ENCODE measurements around the gene SLC9A3. TPM values are rescaled to one million over a fixed set of nuclear protein-coding genes. Genes with fewer than 3 reads are reported as not detected.

The SLC9A3 gene
- total RNA-seq, 1 experiment from 2014 or later: 1.5 TPM

GRCh38 chr5:566636-567309 is 42.5 kb upstream of the SLC9A3 start:
- TF ChIP-seq, protein P1, sequence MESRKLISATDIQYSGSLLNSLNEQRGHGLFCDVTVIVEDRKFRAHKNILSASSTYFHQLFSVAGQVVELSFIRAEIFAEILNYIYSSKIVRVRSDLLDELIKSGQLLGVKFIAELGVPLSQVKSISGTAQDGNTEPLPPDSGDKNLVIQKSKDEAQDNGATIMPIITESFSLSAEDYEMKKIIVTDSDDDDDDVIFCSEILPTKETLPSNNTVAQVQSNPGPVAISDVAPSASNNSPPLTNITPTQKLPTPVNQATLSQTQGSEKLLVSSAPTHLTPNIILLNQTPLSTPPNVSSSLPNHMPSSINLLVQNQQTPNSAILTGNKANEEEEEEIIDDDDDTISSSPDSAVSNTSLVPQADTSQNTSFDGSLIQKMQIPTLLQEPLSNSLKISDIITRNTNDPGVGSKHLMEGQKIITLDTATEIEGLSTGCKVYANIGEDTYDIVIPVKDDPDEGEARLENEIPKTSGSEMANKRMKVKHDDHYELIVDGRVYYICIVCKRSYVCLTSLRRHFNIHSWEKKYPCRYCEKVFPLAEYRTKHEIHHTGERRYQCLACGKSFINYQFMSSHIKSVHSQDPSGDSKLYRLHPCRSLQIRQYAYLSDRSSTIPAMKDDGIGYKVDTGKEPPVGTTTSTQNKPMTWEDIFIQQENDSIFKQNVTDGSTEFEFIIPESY (IDR thresholded peaks at IDR 0.05; ENCODE audit: extremely low read depth, insufficient replicate concordance, low read length): no peak
- no peak for TF ChIP-seq ZFX (IDR thresholded peaks at IDR 0.05)
- TF ChIP-seq FOSL1 (IDR thresholded peaks at IDR 0.05; ENCODE audit: low read depth): no peak
- TF ChIP-seq SRF (IDR thresholded peaks at IDR 0.05; ENCODE audit: low read depth): no peak
- no peak for TF ChIP-seq CEBPB (IDR thresholded peaks at IDR 0.05; ENCODE audit: low read depth)
- TF ChIP-seq CBX3 (IDR thresholded peaks at IDR 0.05; ENCODE audit: low read depth): no peak
- TF ChIP-seq SIN3A (IDR thresholded peaks at IDR 0.05; ENCODE audit: low read depth): no peak
- no peak for TF ChIP-seq EZH2 (IDR thresholded peaks at IDR 0.05)
- TF ChIP-seq EZH2phosphoT487 (IDR thresholded peaks at IDR 0.05; ENCODE audit: borderline replicate concordance): no peak
- no peak for TF ChIP-seq TCF7L2 (IDR thresholded peaks at IDR 0.05; ENCODE audit: borderline replicate concordance, extremely low read depth, insufficient read depth, insufficient read length)
- no peak for TF ChIP-seq POLR2AphosphoS5 (IDR thresholded peaks at IDR 0.05; ENCODE audit: low read depth, low read length)
- no peak for TF ChIP-seq JUND (IDR thresholded peaks at IDR 0.05)
- TF ChIP-seq SP1 (IDR thresholded peaks at IDR 0.05; ENCODE audit: low read depth): no peak
- TF ChIP-seq, protein P2, sequence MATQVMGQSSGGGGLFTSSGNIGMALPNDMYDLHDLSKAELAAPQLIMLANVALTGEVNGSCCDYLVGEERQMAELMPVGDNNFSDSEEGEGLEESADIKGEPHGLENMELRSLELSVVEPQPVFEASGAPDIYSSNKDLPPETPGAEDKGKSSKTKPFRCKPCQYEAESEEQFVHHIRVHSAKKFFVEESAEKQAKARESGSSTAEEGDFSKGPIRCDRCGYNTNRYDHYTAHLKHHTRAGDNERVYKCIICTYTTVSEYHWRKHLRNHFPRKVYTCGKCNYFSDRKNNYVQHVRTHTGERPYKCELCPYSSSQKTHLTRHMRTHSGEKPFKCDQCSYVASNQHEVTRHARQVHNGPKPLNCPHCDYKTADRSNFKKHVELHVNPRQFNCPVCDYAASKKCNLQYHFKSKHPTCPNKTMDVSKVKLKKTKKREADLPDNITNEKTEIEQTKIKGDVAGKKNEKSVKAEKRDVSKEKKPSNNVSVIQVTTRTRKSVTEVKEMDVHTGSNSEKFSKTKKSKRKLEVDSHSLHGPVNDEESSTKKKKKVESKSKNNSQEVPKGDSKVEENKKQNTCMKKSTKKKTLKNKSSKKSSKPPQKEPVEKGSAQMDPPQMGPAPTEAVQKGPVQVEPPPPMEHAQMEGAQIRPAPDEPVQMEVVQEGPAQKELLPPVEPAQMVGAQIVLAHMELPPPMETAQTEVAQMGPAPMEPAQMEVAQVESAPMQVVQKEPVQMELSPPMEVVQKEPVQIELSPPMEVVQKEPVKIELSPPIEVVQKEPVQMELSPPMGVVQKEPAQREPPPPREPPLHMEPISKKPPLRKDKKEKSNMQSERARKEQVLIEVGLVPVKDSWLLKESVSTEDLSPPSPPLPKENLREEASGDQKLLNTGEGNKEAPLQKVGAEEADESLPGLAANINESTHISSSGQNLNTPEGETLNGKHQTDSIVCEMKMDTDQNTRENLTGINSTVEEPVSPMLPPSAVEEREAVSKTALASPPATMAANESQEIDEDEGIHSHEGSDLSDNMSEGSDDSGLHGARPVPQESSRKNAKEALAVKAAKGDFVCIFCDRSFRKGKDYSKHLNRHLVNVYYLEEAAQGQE (IDR thresholded peaks at IDR 0.05; ENCODE audit: low read depth): no peak
- TF ChIP-seq EGR1 (IDR thresholded peaks at IDR 0.05; ENCODE audit: low read depth): no peak
- no peak for TF ChIP-seq POLR2A (IDR thresholded peaks at IDR 0.05; ENCODE audit: borderline replicate concordance, extremely low read depth, insufficient read depth, insufficient read length)
- no peak for TF ChIP-seq RAD21 (IDR thresholded peaks at IDR 0.05; ENCODE audit: low read depth)
- no peak for TF ChIP-seq ATF3 (IDR thresholded peaks at IDR 0.05)
- H3K9me2 ChIP-seq (ENCODE audit: insufficient read depth): no peaks in the 10 kb centered on the region
- BruUV-seq (replicated peaks): no TSS peak
- H3K4me2 ChIP-seq (ENCODE audit: low read length): no peak overlapping the region
- ChIA-PET RAD21 (ENCODE audit: low non-redundant PET in 1 of 2, low total read pairs in 2 of 2, uncharacterized antibody in 2 of 2, unreplicated experiment in 2 of 2) (no interaction called here), POLR2A (no interaction called here), CTCF (no interaction called here)
- no peaks in the 10 kb centered on the region for H3K27me3 ChIP-seq (ENCODE audit: insufficient read depth, low read length)
- H3K9me3 ChIP-seq (ENCODE audit: control insufficient read depth in 1 of 2, insufficient read depth in 1 of 2, low read depth in 1 of 2, low read length in 2 of 2): no peaks in the 10 kb centered on the region; a peak in 1 of 4 replicates
- H3K4me3 ChIP-seq (replicated peaks in 1 of 2; ENCODE audit: low read depth in 1 of 2, low read length in 2 of 2): no peak overlapping the region
- intact Hi-C loops (cut with micrococcal nuclease): no loop called here
- H3K9ac ChIP-seq (ENCODE audit: low read length): no peak overlapping the region
- ATAC-seq (no peak), DNase-seq (ENCODE audit: low read depth, low spot score) (no peak)
- H3K27ac ChIP-seq (ENCODE audit: low read depth, low read length): no peak overlapping the region
- H3K4me1 ChIP-seq (ENCODE audit: control insufficient read depth in 1 of 2, insufficient read depth in 2 of 2, low read length in 2 of 2): no peaks in the 10 kb centered on the region
- H3K79me2 ChIP-seq (ENCODE audit: insufficient read depth, low read length): no peaks in the 10 kb centered on the region
- H3K36me3 ChIP-seq (ENCODE audit: control insufficient read depth in 1 of 2, insufficient read depth in 2 of 2, low read length in 2 of 2): no peaks in the 10 kb centered on the region
- no peak overlapping the region for H2AFZ ChIP-seq (ENCODE audit: low read depth, low read length, poor library complexity, severe bottlenecking)
- H4K20me1 ChIP-seq (ENCODE audit: insufficient read depth): no peaks in the 10 kb centered on the region
